ENCODE results near the gene TSPAN9.

DNA sequence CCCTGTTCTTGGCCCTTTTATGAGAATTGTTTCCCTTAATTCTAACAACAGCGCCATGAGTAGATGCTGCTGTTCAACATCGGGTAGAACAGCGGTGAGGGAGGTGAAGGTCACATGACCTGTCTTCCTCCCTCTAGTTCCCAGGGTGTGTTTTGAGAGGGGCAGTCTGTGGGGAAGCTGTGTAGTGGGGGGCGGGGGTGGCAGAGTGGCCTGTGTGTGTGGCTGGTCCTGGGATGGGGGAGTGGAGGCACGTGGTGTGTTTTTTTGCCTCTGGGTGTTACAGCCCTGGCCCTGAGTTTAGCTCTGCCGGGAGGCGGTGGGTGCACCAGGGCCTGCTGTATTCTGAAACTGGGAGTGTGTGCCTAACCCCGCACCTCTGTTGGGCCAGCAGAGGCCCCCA lies 202.7 kb downstream of the TSPAN9 start:
- TF ChIP-seq, protein P1, sequence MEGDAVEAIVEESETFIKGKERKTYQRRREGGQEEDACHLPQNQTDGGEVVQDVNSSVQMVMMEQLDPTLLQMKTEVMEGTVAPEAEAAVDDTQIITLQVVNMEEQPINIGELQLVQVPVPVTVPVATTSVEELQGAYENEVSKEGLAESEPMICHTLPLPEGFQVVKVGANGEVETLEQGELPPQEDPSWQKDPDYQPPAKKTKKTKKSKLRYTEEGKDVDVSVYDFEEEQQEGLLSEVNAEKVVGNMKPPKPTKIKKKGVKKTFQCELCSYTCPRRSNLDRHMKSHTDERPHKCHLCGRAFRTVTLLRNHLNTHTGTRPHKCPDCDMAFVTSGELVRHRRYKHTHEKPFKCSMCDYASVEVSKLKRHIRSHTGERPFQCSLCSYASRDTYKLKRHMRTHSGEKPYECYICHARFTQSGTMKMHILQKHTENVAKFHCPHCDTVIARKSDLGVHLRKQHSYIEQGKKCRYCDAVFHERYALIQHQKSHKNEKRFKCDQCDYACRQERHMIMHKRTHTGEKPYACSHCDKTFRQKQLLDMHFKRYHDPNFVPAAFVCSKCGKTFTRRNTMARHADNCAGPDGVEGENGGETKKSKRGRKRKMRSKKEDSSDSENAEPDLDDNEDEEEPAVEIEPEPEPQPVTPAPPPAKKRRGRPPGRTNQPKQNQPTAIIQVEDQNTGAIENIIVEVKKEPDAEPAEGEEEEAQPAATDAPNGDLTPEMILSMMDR (IDR thresholded peaks at IDR 0.05), result no peak
- TF ChIP-seq EZH2 (IDR thresholded peaks at IDR 0.05), result no peak
- no peak for TF ChIP-seq EZH2phosphoT487 (IDR thresholded peaks at IDR 0.05)
